Left renal cortex interstitium (tissue), 4 donors: ENCODE results near the gene RGPD4. TPM values are rescaled to one million over a fixed set of nuclear protein-coding genes. Genes with fewer than 3 reads are reported as not detected.
"Not testable (repeated sequence)": the region's sequence is repeated elsewhere in the genome, so short reads cannot be mapped to it uniquely, and the experiment has no call there.

Experiments
- DNase-seq, 4 donors: peaks; one replicate each; pipeline ENCODE4 v3.0.0-alpha.2; 2013; ENCODE audit warnings: low read depth in 4 of 4, low spot score in 2 of 4, missing footprints in 1 of 4
- polyA plus RNA-seq, 4 donors: library from polyadenylated mRNA; unstranded; fragments of 120-200 nt; gene quantifications; one replicate each; pipeline ENCODE4 v1.2.1, GENCODE V29; 2013; ENCODE audit not compliant: insufficient read length in 4 of 4

The RGPD4 gene
- polyA plus RNA-seq, 4 donors: 0.05 to 0.06 TPM; not detected in 2

DNA sequence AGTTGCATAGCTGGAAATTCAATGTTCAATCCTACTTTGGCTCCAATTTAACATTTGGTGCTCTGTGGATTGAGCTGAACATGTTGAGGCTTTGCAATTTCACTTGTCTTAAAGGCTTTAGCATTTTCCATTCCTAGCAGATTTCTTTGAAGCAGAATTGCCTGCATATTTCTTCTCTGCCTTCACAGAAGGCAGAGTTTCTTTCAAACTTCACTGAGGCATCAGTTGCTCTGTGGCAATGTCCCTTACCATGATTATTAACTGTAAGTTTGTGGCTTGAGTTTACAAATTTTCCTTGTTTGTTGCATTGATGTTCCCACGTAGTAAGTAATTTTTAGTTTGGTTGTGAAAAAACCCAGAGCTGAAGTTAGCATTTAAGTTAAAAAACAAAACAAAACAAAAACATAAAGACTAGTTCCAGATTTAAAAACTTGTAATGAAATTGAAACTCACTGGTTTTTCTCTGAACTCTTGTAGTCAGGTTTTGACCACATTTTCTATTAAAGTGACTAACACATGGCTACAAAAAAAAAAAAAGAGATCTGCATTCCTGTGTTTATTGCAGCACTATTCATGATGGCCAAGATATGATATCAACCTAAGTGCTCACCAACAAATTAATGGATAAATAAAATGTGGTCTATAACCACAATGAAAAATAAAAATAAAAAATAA, 90.1 kb downstream of the RGPD4 start:
- not testable (repeated sequence) for DNase-seq

DNA sequence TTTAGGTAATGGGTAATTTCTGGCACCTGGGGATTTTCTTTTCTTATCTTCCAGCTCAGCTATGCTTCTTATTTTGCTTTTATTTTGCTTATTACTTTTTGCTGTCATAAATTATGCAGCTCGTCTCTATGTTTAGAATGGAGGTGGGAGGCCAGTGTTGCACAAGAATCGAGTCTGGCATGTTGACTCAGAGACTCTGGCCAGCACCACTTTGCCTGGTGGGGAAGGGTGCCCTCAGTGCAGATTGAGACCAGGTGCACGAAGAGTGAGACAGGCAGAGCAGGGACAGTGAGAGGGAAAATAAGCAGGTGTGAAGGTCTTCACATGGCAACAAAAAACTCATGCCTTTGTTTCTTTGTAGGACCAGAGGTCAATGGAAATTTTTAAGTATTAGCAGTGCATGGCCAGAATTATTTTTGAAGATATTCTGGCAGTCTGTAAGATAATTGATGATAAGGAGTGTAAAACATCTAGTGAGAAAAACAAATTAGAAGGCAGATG, 100.4 kb downstream of the RGPD4 start:
- no peak for DNase-seq

DNA sequence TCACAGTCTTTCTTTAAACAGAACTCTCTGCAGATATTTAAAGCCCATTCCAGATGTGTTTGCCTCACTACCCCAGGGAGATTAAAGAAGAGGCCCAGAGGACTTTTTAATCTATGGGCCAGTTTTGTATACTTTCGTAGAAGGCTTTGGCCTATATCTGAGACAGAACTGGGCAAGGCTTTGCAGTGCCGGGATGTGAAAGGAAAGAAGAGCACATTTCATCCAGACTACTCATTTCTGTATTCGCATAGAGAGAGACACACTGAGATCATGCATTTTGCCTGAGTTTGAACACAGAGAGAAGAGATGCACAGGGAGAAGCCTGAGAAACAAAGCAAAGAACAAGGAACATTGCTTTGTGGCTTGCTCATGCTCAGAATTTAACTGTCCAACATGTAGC, 104.7 kb downstream of the RGPD4 start:
- DNase-seq: no peak

DNA sequence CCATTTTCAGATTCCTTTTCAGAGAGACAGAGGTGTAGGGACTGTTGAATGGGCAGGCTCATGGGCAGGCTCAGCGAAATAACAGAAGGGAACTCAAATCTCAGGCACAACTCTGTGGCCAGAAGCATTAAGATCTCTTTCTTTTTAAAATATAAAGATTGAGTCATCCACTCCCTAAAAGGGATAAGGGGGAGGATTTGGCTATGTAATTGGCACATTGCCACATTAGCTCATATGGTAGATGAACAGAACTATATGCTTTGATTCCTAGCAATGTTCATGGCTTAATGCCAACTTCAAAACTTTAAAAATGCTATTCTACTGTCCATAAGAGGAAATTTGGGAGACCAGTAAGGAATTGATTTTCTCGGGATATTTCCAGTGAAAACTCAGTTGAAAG, 105.8 kb downstream of the RGPD4 start:
- DNase-seq: no peak

DNA sequence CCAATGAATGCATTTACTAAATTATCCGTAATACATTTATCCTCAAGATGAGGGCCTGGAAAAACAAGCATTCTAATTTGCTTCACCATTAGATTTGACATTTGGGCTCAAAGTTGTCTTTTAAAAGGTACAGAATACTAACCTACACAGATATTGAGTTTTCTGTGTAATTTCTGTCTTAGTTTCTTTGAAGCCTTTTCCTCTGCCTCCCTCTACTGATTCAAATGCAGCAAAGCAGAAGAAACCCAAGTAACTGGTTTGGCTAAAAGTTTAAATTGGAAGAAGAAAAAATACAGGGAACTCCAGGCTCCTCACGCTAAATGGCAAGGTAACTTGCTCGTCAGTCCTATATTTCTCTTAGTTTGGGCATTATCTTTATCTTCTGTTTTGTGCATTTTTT, 106.3 kb downstream of the RGPD4 start:
- peak in 1 of 4 donors; percentile 32 for DNase-seq

DNA sequence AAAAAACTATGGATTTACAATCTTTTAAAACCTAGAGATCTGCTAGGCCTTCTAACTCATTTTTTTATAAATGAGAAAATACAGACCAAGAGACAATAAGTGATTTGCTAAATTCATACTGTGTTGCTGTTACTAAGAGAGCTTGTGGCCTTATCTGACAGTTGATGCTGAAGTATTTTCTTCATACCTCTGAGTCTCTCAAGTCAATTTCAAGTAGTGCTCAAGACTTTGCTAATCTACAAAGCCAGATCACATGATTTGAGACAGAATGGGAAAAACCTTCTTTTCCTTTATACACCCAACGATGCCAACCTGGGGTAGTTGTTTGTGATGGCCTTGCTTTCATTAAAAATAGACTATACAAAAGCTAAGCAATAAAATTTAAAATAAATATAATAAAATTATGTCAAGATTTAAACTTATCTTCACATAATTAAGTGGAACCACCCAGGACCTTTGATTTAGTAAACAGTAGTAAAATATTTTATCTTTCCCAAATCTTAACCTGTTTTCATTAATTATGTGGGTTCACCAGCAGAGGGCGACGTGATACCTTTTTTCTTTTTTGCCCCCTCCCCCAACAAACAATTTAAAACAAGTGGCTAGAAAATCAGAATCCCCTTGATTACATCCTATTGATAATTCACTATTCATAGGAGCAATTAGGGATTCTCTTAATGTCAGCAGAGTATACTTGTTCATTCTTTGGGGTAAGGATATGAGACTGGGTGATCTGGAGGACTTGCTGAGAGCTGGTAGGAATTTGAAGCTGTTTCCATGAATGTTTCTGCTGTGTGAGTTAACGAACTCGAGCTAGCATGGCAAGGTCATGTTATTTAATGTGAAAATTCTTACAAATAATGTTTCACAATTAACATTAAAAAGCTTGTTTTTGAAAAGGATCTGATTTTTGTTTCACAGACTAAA, 110.0 kb downstream of the RGPD4 start:
- DNase-seq: no peak

Other genes starting within 250 kb of the RGPD4 start
- gene SLC5A7, start 159.6 kb downstream of the RGPD4 start, polyA plus RNA-seq: under 1 TPM; 0.33 to 0.84 (median 0.60) TPM